ENCODE results near the gene AFG1L.

DNA sequence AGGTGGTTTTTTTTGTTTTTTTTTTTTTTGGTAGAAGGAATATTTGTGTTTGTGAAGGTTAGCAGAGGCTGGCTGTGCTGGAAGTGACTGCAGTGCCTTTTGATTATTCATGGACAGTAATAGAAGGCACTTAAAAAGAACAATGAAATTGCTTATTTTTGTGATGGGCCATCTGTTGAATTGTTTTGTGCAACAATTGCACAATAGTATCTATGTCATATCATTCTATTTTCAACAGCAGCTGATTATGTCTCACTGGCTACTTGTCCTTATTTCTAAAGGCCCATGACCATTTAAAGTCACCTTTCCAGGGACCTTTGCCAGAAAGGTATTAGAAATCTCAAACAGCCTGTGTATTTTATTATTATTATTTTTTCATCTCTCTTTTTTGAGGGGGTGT lies 70.6 kb downstream of the AFG1L start:
- TF ChIP-seq, protein P1, sequence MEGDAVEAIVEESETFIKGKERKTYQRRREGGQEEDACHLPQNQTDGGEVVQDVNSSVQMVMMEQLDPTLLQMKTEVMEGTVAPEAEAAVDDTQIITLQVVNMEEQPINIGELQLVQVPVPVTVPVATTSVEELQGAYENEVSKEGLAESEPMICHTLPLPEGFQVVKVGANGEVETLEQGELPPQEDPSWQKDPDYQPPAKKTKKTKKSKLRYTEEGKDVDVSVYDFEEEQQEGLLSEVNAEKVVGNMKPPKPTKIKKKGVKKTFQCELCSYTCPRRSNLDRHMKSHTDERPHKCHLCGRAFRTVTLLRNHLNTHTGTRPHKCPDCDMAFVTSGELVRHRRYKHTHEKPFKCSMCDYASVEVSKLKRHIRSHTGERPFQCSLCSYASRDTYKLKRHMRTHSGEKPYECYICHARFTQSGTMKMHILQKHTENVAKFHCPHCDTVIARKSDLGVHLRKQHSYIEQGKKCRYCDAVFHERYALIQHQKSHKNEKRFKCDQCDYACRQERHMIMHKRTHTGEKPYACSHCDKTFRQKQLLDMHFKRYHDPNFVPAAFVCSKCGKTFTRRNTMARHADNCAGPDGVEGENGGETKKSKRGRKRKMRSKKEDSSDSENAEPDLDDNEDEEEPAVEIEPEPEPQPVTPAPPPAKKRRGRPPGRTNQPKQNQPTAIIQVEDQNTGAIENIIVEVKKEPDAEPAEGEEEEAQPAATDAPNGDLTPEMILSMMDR (IDR thresholded peaks at IDR 0.05): no peak
- TF ChIP-seq POLR2A (IDR thresholded peaks at IDR 0.05): no peak

Data from adrenal gland (tissue), 5 donors.